Measurements from ENCODE around the gene ROCK1. TPM values are rescaled to one million over a fixed set of nuclear protein-coding genes. Genes with fewer than 3 reads are reported as not detected.
A peak's percentile ranks its signal among the peaks of the same experiment; 100 is the strongest.

Gene ROCK1
- polyA plus RNA-seq, 1 of the 3 experiments (the other 2 are of a cell fraction): 4.9 TPM

GRCh38 chr18:21111346-21112139 is at the start of gene ROCK1 (continued):
- TF ChIP-seq MXI1 (IDR thresholded peaks at IDR 0.05; ENCODE audit: low read depth, low read length): peak; percentile 50
- TF ChIP-seq POLR2AphosphoS5 (IDR thresholded peaks at IDR 0.05; ENCODE audit: low read depth, low read length): peak; percentile 95
- TF ChIP-seq YY1 (IDR thresholded peaks at IDR 0.05; ENCODE audit: low read depth): peak; percentile 36; the same call in 1 of the 2 replicates
- TF ChIP-seq FOXJ3 (CRISPR knock-in tag; IDR thresholded peaks at IDR 0.05): no peak
- no peak for TF ChIP-seq FOXM1 (IDR thresholded peaks at IDR 0.05; ENCODE audit: low read depth)

- DNase-seq: no peak
- no peaks in the 10 kb centered on the region for H3K79me2 ChIP-seq (ENCODE audit: insufficient read depth)
- POLR2A ChIA-PET: no interaction called here
- CTCF ChIA-PET: no interaction called here
- no peak for TF ChIP-seq MEF2A (IDR thresholded peaks at IDR 0.05; ENCODE audit: borderline replicate concordance, low read depth)
- no peak overlapping the region for H3K4me2 ChIP-seq
- no peaks in the 10 kb centered on the region for H4K20me1 ChIP-seq (ENCODE audit: insufficient read depth)
- no peak overlapping the region for H3K9ac ChIP-seq
- H3K4me3 ChIP-seq (ENCODE audit: low read depth in 2 of 2, low read length in 1 of 2): no peak overlapping the region
- no peaks in the 10 kb centered on the region for H3K9me2 ChIP-seq
- no peaks in the 10 kb centered on the region for H3K27me3 ChIP-seq (ENCODE audit: insufficient read depth)
- H3K36me3 ChIP-seq (replicated peaks in 1 of 2; ENCODE audit: control insufficient read depth in 1 of 2, insufficient read depth in 2 of 2, low read length in 1 of 2): no peaks in the 10 kb centered on the region
- no peak overlapping the region for H3K27ac ChIP-seq (ENCODE audit: low read depth in 2 of 2, low read length in 1 of 2)
- H3K4me1 ChIP-seq (ENCODE audit: control insufficient read depth in 1 of 2, insufficient read depth in 2 of 2, low read depth in 1 of 2, low read length in 1 of 2): no peaks in the 10 kb centered on the region
- 59% methylated on average over 1 of the region's 1 CpG for WGBS (ENCODE audit: low lambda C conversion rate)
- H3F3A ChIP-seq (replicated peaks; ENCODE audit: insufficient read depth): no peaks in the 10 kb centered on the region
- H2AFZ ChIP-seq (ENCODE audit: low read depth): no peak overlapping the region
- peaks cover 11% of the 10 kb centered on the region for H3K9me3 ChIP-seq
These were observed 43.8 kb upstream of the ROCK1 start for GRCh38 chr18:21155443-21155842.

GRCh38 chr18:21146016-21146415 is 34.4 kb upstream of the ROCK1 start:
- H4K20me1 ChIP-seq (ENCODE audit: insufficient read depth): no peaks in the 10 kb centered on the region
- POLR2A ChIA-PET: no interaction called here
- no peaks in the 10 kb centered on the region for H3K79me2 ChIP-seq (ENCODE audit: insufficient read depth)
- peaks cover 4% of the 10 kb centered on the region for H3F3A ChIP-seq (replicated peaks; ENCODE audit: insufficient read depth)
- DNase-seq: no peak
- H3K4me1 ChIP-seq (ENCODE audit: control insufficient read depth in 1 of 2, insufficient read depth in 2 of 2, low read depth in 1 of 2, low read length in 1 of 2): no peaks in the 10 kb centered on the region
- H2AFZ ChIP-seq (ENCODE audit: low read depth): no peak overlapping the region
- H3K27ac ChIP-seq (ENCODE audit: low read depth in 2 of 2, low read length in 1 of 2): no peak overlapping the region
- H3K9me2 ChIP-seq: no peaks in the 10 kb centered on the region
- no peak overlapping the region for H3K9ac ChIP-seq
- CTCF ChIA-PET: no interaction called here
- TF ChIP-seq CTCF (IDR thresholded peaks at IDR 0.05) (no peak), EZH2phosphoT487 (IDR thresholded peaks at IDR 0.05; ENCODE audit: borderline replicate concordance, low read depth) (no peak), NRF1 (IDR thresholded peaks at IDR 0.05; ENCODE audit: low read depth, low read length) (no peak), USF2 (IDR thresholded peaks at IDR 0.05; ENCODE audit: borderline replicate concordance, low read depth, low read length) (no peak), YY1 (IDR thresholded peaks at IDR 0.05; ENCODE audit: low read depth) (no peak)
- 0 out of 2 replicates have a peak, but pooled peaks cover 4% of the 10 kb centered on the region for H3K9me3 ChIP-seq
- H3K27me3 ChIP-seq (ENCODE audit: insufficient read depth): no peaks in the 10 kb centered on the region
- H3K4me2 ChIP-seq: no peak overlapping the region
- H3K36me3 ChIP-seq (replicated peaks in 1 of 2; ENCODE audit: control insufficient read depth in 1 of 2, insufficient read depth in 2 of 2, low read length in 1 of 2): no peaks in the 10 kb centered on the region
- no peak overlapping the region for H3K4me3 ChIP-seq (ENCODE audit: low read depth in 2 of 2, low read length in 1 of 2)
